H1 (cell line): Measurements from ENCODE around the gene TMEM269. TPM values are rescaled to one million over a fixed set of nuclear protein-coding genes. Genes with fewer than 3 reads are reported as not detected.

ENCODE experiments used
- CTCF ChIA-PET: fragments of 300-600 bp; sonication (Branson Sonifier 250); formaldehyde crosslinking; loops from one replicate; lab custom pipeline; 2021; ENCODE audit not compliant: partially characterized antibody; lab: Charles Lee
- POLR2A ChIA-PET: fragments of 300-600 bp; sonication (Branson Sonifier 250); formaldehyde crosslinking; loops from one replicate; lab custom pipeline; 2021; ENCODE audit warnings: inconsistent platforms; ENCODE audit not compliant: partially characterized antibody; lab: Charles Lee
- DNase-seq, 2 experiments: peaks; one replicate each; pipeline versions ENCODE4 v3.0.0 to v3.0.0-alpha.2; 2010 to 2022; ENCODE audit warnings: low spot score in 2 of 2, low read depth in 1 of 2, mixed read lengths in 1 of 2
- FAIRE-seq: peaks from 2 replicates; lab custom pipeline; 2011; peaks lifted over from hg19 to GRCh38; lab: Jason Lieb, UNC
- H2AFZ ChIP-seq: 2 replicates; pipeline ENCODE4 v1.8.1; 2012; ENCODE audit warnings: low read length, inconsistent platforms
- H2AK5ac ChIP-seq: 2 replicates; pipeline ENCODE4 v1.6.1; 2013; ENCODE audit warnings: low read depth, low read length
- H2BK120ac ChIP-seq: replicated peaks from 2 replicates; pipeline ENCODE3; 2013; ENCODE audit warnings: low read depth, low read length, inconsistent platforms
- H2BK12ac ChIP-seq: 2 replicates; pipeline ENCODE4 v1.6.1; 2013; ENCODE audit warnings: low read depth, low read length
- H2BK15ac ChIP-seq: 2 replicates; pipeline ENCODE4 v1.6.1; 2013; ENCODE audit warnings: low read length
- H2BK20ac ChIP-seq: 2 replicates; pipeline ENCODE4 v1.6.1; 2013; ENCODE audit warnings: low read length
- H2BK5ac ChIP-seq: 2 replicates; pipeline ENCODE4 v1.6.1; 2013; ENCODE audit warnings: low read depth, low read length
- H3K14ac ChIP-seq: 2 replicates; pipeline ENCODE4 v1.6.1; 2013; ENCODE audit warnings: inconsistent platforms; ENCODE audit not compliant: insufficient read length
- H3K18ac ChIP-seq: 2 replicates; pipeline ENCODE4 v1.6.1; 2013; ENCODE audit warnings: low read length; ENCODE audit errors: extremely low read depth
- H3K23ac ChIP-seq: 2 replicates; pipeline ENCODE4 v1.6.1; 2013; ENCODE audit warnings: inconsistent platforms; ENCODE audit not compliant: insufficient read length
- H3K23me2 ChIP-seq: 2 replicates; pipeline ENCODE4 v1.6.1; 2013; ENCODE audit warnings: low read depth, low read length
- H3K27ac ChIP-seq: 2 replicates; pipeline ENCODE4 v1.6.1; 2011; ENCODE audit warnings: low read depth, low read length, inconsistent platforms
- H3K27me3 ChIP-seq, 4 experiments: replicated peaks in 1 of 4; 1 replicate in 1 of 4; 2 replicates in 3 of 4; pipeline versions ENCODE4 v1.6.1 to v1.8.1; 2011 to 2013; ENCODE audit warnings: low read length in 3 of 4, mild to moderate bottlenecking in 3 of 4, inconsistent platforms in 2 of 4, mixed read lengths in 2 of 4, moderate library complexity in 1 of 4; ENCODE audit not compliant: control insufficient read depth in 3 of 4, insufficient read depth in 3 of 4; ENCODE audit errors: extremely low read depth in 1 of 4
- H3K36me3 ChIP-seq, 4 experiments: 2 replicates each; pipeline versions ENCODE4 v1.6.1 to v1.8.1; 2011 to 2013; ENCODE audit warnings: mild to moderate bottlenecking in 4 of 4, low read length in 3 of 4, moderate library complexity in 2 of 4, control low read depth in 1 of 4, inconsistent platforms in 1 of 4; ENCODE audit not compliant: insufficient read depth in 4 of 4, control insufficient read depth in 2 of 4
- H3K4ac ChIP-seq: replicated peaks from 2 replicates; pipeline ENCODE3; 2013; ENCODE audit warnings: low read length, low read depth, mixed read lengths, inconsistent platforms; ENCODE audit not compliant: insufficient read length
- H3K4me1 ChIP-seq, 4 experiments: replicated peaks in 1 of 4; 1 replicate in 1 of 4; 2 replicates in 3 of 4; pipeline versions ENCODE4 v1.6.1 to v1.8.1; 2011 to 2013; ENCODE audit warnings: low read length in 3 of 4, inconsistent platforms in 2 of 4, mixed read lengths in 1 of 4; ENCODE audit not compliant: insufficient read depth in 4 of 4, control insufficient read depth in 3 of 4
- H3K4me2 ChIP-seq, 2 experiments: 2 replicates each; pipeline versions ENCODE4 v1.6.1 to v1.8.1; 2011 to 2013; ENCODE audit warnings: low read depth in 2 of 2, low read length in 2 of 2, control low read depth in 1 of 2, inconsistent platforms in 1 of 2, mild to moderate bottlenecking in 1 of 2; ENCODE audit not compliant: insufficient read depth in 1 of 2
- H3K4me3 ChIP-seq, 4 experiments: fragments of 200-600, 300-600 bp in 1 of 4; sonication (generic), shearing (Covaris generic), sonication (Bioruptor Twin) in 1 of 4; 2 replicates each; pipeline versions ENCODE4 v1.5.1 to v1.8.1; 2011 to 2016; ENCODE audit warnings: low read length in 4 of 4, low read depth in 3 of 4, control low read depth in 2 of 4, inconsistent platforms in 2 of 4, mild to moderate bottlenecking in 2 of 4, mixed read lengths in 1 of 4, moderate library complexity in 1 of 4; ENCODE audit not compliant: insufficient read depth in 2 of 4; ENCODE audit errors: extremely low read depth in 1 of 4
- H3K56ac ChIP-seq: replicated peaks from 2 replicates; pipeline ENCODE3; 2013; ENCODE audit warnings: low read depth, mild to moderate bottlenecking, mixed read lengths, low read length, inconsistent platforms; ENCODE audit not compliant: insufficient read length
- H3K79me1 ChIP-seq: 2 replicates; pipeline ENCODE4 v1.6.1; 2013; ENCODE audit warnings: low read depth, low read length, control low read depth
- H3K79me2 ChIP-seq, 2 experiments: 2 replicates each; pipeline versions ENCODE4 v1.6.1 to v1.8.1; 2012 to 2013; ENCODE audit warnings: low read length in 2 of 2, mild to moderate bottlenecking in 2 of 2, inconsistent platforms in 1 of 2; ENCODE audit not compliant: insufficient read depth in 2 of 2, control insufficient read depth in 1 of 2
- H3K9ac ChIP-seq, 4 experiments: replicated peaks in 1 of 4; 1 replicate in 1 of 4; 2 replicates in 3 of 4; pipeline versions ENCODE4 v1.6.1 to v1.8.1; 2011 to 2013; ENCODE audit warnings: low read depth in 3 of 4, low read length in 3 of 4, control low read depth in 2 of 4, mild to moderate bottlenecking in 2 of 4, moderate library complexity in 2 of 4, inconsistent platforms in 1 of 4; ENCODE audit errors: extremely low read depth in 1 of 4
- H3K9me3 ChIP-seq, 2 experiments: 2 replicates each; pipeline versions ENCODE4 v1.6.1 to v1.8.1; 2012 to 2013; ENCODE audit warnings: mild to moderate bottlenecking in 2 of 2, moderate library complexity in 2 of 2, control low read depth in 1 of 2, inconsistent platforms in 1 of 2, low read depth in 1 of 2, low read length in 1 of 2, mixed read lengths in 1 of 2; ENCODE audit not compliant: insufficient read depth in 2 of 2
- H4K20me1 ChIP-seq, 2 experiments: replicated peaks in 1 of 2; 2 replicates each; pipeline versions ENCODE3 to v1.8.1; 2011 to 2013; ENCODE audit warnings: inconsistent platforms in 2 of 2, low read length in 2 of 2, mild to moderate bottlenecking in 1 of 2; ENCODE audit not compliant: insufficient read depth in 2 of 2, control insufficient read depth in 1 of 2
- H4K5ac ChIP-seq: 2 replicates; pipeline ENCODE4 v1.6.1; 2013; ENCODE audit warnings: low read length, low read depth, mixed read lengths, inconsistent platforms; ENCODE audit not compliant: insufficient read length
- H4K8ac ChIP-seq: 2 replicates; pipeline ENCODE4 v1.8.0; 2013; ENCODE audit warnings: mild to moderate bottlenecking, moderate library complexity, low read length, inconsistent platforms; ENCODE audit not compliant: insufficient read depth; ENCODE audit errors: extremely low read depth
- H4K91ac ChIP-seq: replicated peaks from 2 replicates; pipeline ENCODE3; 2013; ENCODE audit warnings: low read length, mixed read lengths, inconsistent platforms; ENCODE audit not compliant: insufficient read length
- BCL11A ChIP-seq, 2 experiments: IDR thresholded peaks; one replicate each; pipeline ENCODE4 v1.6.1; 2011; ENCODE audit warnings: low read depth in 2 of 2, low read length in 2 of 2, mild to moderate bottlenecking in 2 of 2
- JUND ChIP-seq: IDR thresholded peaks from 2 replicates; pipeline ENCODE4 v1.6.1; 2011; ENCODE audit warnings: mild to moderate bottlenecking, improper control_type of control experiment, low read length
- SP4 ChIP-seq: IDR thresholded peaks from 2 replicates; pipeline ENCODE4 v1.6.1; 2012; ENCODE audit warnings: low read length, inconsistent platforms
- SUZ12 ChIP-seq: fragments of 200-600 bp; sonication (generic); IDR thresholded peaks from 2 replicates; pipeline ENCODE4 v1.6.1; 2012; ENCODE audit warnings: mild to moderate bottlenecking, inconsistent platforms, low read length, moderate library complexity, mixed read lengths
- WGBS, 2 experiments: shearing (Covaris generic) in 1 of 2; methylation state at CpG; one replicate each; pipeline versions ENCODE4 v1.1.6 to v1.1.7; 2013 to 2015; ENCODE audit warnings: low lambda C conversion rate in 2 of 2, mixed read lengths in 2 of 2, inconsistent platforms in 1 of 2, low coverage in 1 of 2, missing lambda C conversion rate in 1 of 2; ENCODE audit not compliant: insufficient replicate concordance in 2 of 2, insufficient coverage in 1 of 2, insufficient read length in 1 of 2; ENCODE audit errors: extremely low coverage in 1 of 2, missing lambda C conversion rate in 1 of 2; 5-methylcytosine and 5-hydroxymethylcytosine counted together
- polyA plus RNA-seq, 7 experiments: library from polyadenylated mRNA; depleted of rRNA in 3 of 7; stranded (reverse) in 5 of 7; unstranded in 2 of 7; fragments of >200 nt in 5 of 7; fragments of 200-250 nt in 2 of 7; gene quantifications; 1 replicate in 5 of 7; 2 replicates in 1 of 7; 4 replicates in 1 of 7; pipeline versions ENCODE4 v1.2.1 to v1.2.3, GENCODE V29; 2011 to 2013; ENCODE audit warnings: missing spikeins in 2 of 7, mixed read lengths in 2 of 7
- total RNA-seq: library from RNA; stranded (reverse); fragmentation: NEBNext Ultra II Directional; extraction: Animal tissue kit (Norgen Biotek cat#: 25700); gene quantifications from 2 replicates; pipeline ENCODE4 v1.2.1, GENCODE V29; 2021

The TMEM269 gene
- total and polyA plus RNA-seq, 2 of the 8 experiments (the other 6 are each of a cell fraction or from before 2014, with no cell fraction given), result 0.14 to 0.35 TPM

DNA sequence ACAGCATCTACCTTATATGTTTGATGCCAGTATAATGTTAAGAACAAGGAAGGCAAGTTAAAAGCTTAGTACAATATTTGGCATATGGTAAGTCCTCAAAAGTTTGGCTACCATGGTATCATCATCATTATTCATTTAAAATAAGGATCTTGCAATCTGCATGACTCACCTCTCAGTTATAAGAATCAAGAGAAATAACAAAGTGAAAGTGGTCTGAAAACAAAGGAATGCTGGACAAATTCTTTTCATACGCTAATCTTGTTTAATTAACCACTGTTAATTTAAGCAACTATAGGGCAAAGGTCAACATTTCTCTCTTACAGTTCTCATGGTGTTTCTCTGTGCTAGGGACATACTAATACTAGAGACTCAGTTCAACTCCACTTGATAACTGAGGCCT is 31.7 kb upstream of the TMEM269 start:
- no peaks in the 10 kb centered on the region for H3K23me2 ChIP-seq
- no peak for TF ChIP-seq BCL11A (IDR thresholded peaks at IDR 0.05; ENCODE audit: low read depth in 2 of 2, low read length in 2 of 2)
- no peak for TF ChIP-seq JUND
- no peak for TF ChIP-seq SP4
- no peak for TF ChIP-seq SUZ12
- peaks cover 4 to 9% of the 10 kb centered on the region in 2 experiments; a peak in 3 of 4 replicates for H3K9me3 ChIP-seq
- H2AFZ ChIP-seq, result no peak overlapping the region
- H2BK120ac ChIP-seq, result no peak overlapping the region
- WGBS, 2 experiments, result 36% methylated on average over 1 of the region's 1 CpG; no CpG with 5 or more reads in 1 of the 2 experiments
- H3K27ac ChIP-seq, result no peak overlapping the region
- H3K14ac ChIP-seq, result no peak overlapping the region
- no peak overlapping the region for H2BK12ac ChIP-seq
- H3K56ac ChIP-seq, result no peak overlapping the region
- H2BK15ac ChIP-seq, result no peak overlapping the region
- H3K9ac ChIP-seq, result no peak overlapping the region
- no peak overlapping the region for H4K8ac ChIP-seq
- H3K4me3 ChIP-seq, result no peak overlapping the region
- no peak overlapping the region for H2AK5ac ChIP-seq
- no peak overlapping the region for H2BK5ac ChIP-seq
- H3K18ac ChIP-seq, result no peak overlapping the region
- H4K91ac ChIP-seq, result no peak overlapping the region
- no peak overlapping the region for H4K5ac ChIP-seq
- H2BK20ac ChIP-seq, result no peak overlapping the region
- DNase-seq, result no peak
- no peak for FAIRE-seq
- H3K4me1 ChIP-seq, result no peaks in the 10 kb centered on the region
- no peaks in the 10 kb centered on the region for H3K79me2 ChIP-seq
- peaks cover 0 to 4% of the 10 kb centered on the region in 2 experiments for H4K20me1 ChIP-seq
- no peak overlapping the region for H3K23ac ChIP-seq
- no peak overlapping the region for H3K4ac ChIP-seq
- POLR2A ChIA-PET, result interaction anchor here (0.9 to 2.3 kb wide), 2 partner anchors 11 to 70 kb away, joined by 3 to 8 read pairs; partner anchors contain the start of gene YBX1
- peaks cover 23 to 75% (median 49%) of the 10 kb centered on the region in 4 experiments for H3K36me3 ChIP-seq
- CTCF ChIA-PET, result interaction anchor here (0.6 to 1.5 kb wide), 9 partner anchors 11 to 578 kb away, joined by 3 to 5 read pairs (median 3); partner anchors contain the start of gene CLDN19
- no peaks in the 10 kb centered on the region for H3K79me1 ChIP-seq
- no peaks in the 10 kb centered on the region for H3K27me3 ChIP-seq
- H3K4me2 ChIP-seq, result no peak overlapping the region
